Ascending aorta (tissue), 2 donors: ENCODE data around the gene MCTP1. TPM values are rescaled to one million over a fixed set of nuclear protein-coding genes. Genes with fewer than 3 reads are reported as not detected.

Experiments
- DNase-seq, 2 donors: peaks; one replicate each; pipeline ENCODE4 v3.0.0-alpha.2; 2019; ENCODE audit warnings: low spot score in 2 of 2
- H3K27ac ChIP-seq, 2 donors: fragments of 200-600 bp; sonication (generic); one replicate each; pipeline ENCODE4 v1.5.1; 2016 to 2017; ENCODE audit warnings: mild to moderate bottlenecking in 1 of 2
- H3K27me3 ChIP-seq: fragments of 200-600 bp; sonication (generic); one replicate; pipeline ENCODE4 v1.5.1; 2017
- H3K36me3 ChIP-seq, 2 donors: fragments of 200-600 bp; sonication (generic); one replicate each; pipeline ENCODE4 v1.5.1; 2016
- H3K4me1 ChIP-seq, 2 donors: fragments of 200-600 bp; sonication (generic); one replicate each; pipeline ENCODE4 v1.5.1; 2016 to 2017; ENCODE audit warnings: mild to moderate bottlenecking in 1 of 2
- H3K4me3 ChIP-seq, 2 donors: fragments of 200-600 bp; sonication (generic); one replicate each; pipeline ENCODE4 v1.5.1; 2016 to 2017; ENCODE audit warnings: mild to moderate bottlenecking in 1 of 2
- H3K9me3 ChIP-seq, 2 donors: fragments of 200-600 bp; sonication (generic); one replicate each; pipeline ENCODE4 v1.5.1; 2016
- intact Hi-C: fragments of 100-400 bp; cut with DNase I; formaldehyde crosslinking; loops from one replicate; pipeline ENCODE4 v1.15.1; 2023
- total RNA-seq: library from RNA; depleted of rRNA; stranded (reverse); fragments of >200 nt; gene quantifications from one replicate; pipeline ENCODE4 v1.1.0, GENCODE V29; 2016
- TF ChIP-seq, protein P1 (sequence below), 3 experiments: fragments of 200-600 bp in 2 of 3; fragments of 450-650 bp in 1 of 3; sonication (generic) in 2 of 3; IDR thresholded peaks; one replicate each; pipeline ENCODE4 v1.5.1; 2016 to 2019; ENCODE audit warnings: antibody characterized with exemption in 3 of 3, mild to moderate bottlenecking in 1 of 3, moderate library complexity in 1 of 3

MCTP1 gene
- total RNA-seq, 1 donor from 2014 or later = 112 TPM

DNA sequence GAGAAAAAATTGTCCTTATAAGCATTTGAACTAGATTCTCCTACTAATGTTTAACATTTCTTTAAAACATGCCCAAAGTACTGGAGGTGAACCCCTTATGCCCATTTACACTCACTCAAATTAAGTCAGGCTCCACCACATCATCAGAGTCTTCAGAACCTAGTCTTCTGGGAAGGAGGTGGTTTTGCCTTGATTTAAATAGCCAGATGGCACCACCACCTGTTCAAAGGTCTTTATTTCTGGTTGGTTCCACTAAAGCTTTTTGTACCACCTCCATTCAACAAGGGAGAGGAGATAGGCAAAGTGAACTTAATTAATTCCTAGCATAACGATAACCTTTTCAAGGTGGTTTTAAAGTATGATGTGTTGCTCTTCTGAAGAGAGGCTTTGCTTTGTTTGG lies 476.9 kb downstream of the MCTP1 start:
- TF ChIP-seq, protein P1, sequence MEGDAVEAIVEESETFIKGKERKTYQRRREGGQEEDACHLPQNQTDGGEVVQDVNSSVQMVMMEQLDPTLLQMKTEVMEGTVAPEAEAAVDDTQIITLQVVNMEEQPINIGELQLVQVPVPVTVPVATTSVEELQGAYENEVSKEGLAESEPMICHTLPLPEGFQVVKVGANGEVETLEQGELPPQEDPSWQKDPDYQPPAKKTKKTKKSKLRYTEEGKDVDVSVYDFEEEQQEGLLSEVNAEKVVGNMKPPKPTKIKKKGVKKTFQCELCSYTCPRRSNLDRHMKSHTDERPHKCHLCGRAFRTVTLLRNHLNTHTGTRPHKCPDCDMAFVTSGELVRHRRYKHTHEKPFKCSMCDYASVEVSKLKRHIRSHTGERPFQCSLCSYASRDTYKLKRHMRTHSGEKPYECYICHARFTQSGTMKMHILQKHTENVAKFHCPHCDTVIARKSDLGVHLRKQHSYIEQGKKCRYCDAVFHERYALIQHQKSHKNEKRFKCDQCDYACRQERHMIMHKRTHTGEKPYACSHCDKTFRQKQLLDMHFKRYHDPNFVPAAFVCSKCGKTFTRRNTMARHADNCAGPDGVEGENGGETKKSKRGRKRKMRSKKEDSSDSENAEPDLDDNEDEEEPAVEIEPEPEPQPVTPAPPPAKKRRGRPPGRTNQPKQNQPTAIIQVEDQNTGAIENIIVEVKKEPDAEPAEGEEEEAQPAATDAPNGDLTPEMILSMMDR (IDR thresholded peaks at IDR 0.05) = no peak
- Histone ChIP-seq H3K27ac (no peak overlapping the region), H3K9me3 (no peaks in the 10 kb centered on the region), H3K36me3 (no peaks in the 10 kb centered on the region), H3K4me3 (no peak overlapping the region), H3K27me3 (no peaks in the 10 kb centered on the region), H3K4me1 (no peaks in the 10 kb centered on the region)
- DNase-seq = no peak
- intact Hi-C loops = no loop called here

DNA sequence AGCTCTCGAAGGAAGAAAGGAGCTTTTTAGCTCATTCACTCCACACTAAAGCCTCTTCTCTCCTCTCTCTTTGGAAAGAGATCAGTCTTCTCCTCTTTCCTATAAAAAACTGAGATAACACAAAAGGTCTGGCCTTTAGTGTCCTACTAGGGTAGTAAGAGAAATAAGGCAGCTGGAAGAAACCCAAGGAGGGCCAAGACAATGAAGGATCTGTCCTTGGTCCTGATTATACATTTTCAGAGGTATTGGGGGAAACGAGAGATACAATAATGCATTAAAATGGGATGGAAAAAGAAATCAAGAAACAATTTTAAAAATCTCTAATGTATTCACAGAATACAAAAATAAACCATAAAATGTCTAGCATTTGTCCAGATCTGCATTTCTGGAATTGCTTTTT lies 482.4 kb downstream of the MCTP1 start:
- no peak for DNase-seq
- H3K9me3 ChIP-seq = no peaks in the 10 kb centered on the region
- H3K36me3 ChIP-seq = no peaks in the 10 kb centered on the region
- no peak overlapping the region for H3K27ac ChIP-seq
- TF ChIP-seq, protein P1 (IDR thresholded peaks at IDR 0.05) = no peak
- H3K27me3 ChIP-seq = no peaks in the 10 kb centered on the region
- intact Hi-C loops = no loop called here
- no peaks in the 10 kb centered on the region for H3K4me1 ChIP-seq
- H3K4me3 ChIP-seq = no peak overlapping the region

DNA sequence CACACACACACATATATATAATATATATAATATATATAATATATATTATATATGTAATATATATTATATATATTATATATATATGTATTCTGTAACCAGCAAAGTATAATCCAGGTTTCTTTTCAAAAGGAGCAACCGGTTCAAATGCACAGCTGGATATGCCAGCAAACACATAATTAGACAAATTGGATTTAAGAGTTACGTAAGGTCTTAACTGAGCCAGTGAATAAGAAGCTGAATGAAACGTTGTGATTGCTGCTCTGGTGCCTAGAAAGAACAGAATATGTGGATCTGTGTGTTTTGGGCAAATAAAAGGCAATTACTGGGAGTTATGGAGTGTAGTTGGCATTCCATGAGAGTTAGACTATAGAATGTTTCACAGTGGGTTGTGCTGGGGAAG lies 488.3 kb downstream of the MCTP1 start:
- H3K4me1 ChIP-seq = no peaks in the 10 kb centered on the region
- H3K27ac ChIP-seq = no peak overlapping the region
- intact Hi-C loops = no loop called here
- no peak overlapping the region for H3K4me3 ChIP-seq
- H3K36me3 ChIP-seq = no peaks in the 10 kb centered on the region
- no peaks in the 10 kb centered on the region for H3K9me3 ChIP-seq
- DNase-seq = no peak
- no peaks in the 10 kb centered on the region for H3K27me3 ChIP-seq
- TF ChIP-seq, protein P1 (IDR thresholded peaks at IDR 0.05) = no peak

DNA sequence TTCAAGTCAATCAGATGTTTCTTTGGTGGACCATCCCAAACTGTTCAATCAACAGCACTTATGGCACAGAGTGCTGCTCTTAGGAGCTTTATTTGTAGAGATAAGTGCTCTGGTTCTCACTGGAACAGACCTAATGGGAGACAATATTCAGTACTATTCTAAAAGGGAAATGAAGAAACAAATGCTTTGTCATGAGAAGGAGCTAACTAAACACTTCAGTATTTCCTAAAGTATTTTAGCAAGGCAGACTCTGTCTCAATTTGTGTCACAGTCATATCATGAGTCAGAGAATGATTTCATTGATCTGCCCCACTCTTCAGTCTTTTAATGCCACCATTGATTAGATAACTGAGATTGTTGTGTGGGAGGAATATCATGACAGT lies 491.1 kb downstream of the MCTP1 start:
- intact Hi-C loops = no loop called here

DNA sequence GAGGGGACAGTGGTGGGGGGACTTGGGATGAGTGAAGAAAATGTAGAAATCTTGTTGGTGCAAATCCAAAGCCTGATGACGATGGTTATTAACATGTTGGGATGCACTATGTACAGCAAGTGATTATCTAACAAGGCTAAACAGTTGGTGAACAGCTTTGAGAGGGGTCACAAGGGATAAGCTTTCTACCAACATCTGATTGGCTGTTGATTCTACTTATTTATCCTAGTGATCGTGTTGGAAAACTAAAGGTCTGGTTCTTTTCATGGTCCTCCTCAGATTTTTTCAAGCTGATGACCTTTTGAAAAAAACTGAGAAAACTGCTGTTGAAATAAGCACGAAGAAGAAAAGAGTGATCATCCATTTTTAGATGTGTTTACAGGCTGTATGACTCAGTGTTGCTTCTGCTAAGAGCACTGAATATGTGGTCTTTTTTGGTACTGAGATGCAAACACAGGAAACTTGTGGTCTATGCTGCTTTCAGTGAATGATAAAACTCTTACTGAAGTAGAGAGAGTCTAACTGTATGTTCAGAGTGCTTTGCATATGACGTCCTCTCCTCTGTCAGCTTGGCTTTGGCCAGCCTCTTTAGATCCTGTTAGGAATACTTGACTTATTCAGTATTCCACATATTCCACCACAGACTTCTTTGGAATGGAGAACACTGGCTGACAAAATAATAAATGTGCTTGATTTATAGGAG lies 491.6 kb downstream of the MCTP1 start:
- Histone ChIP-seq H3K9me3 (no peaks in the 10 kb centered on the region), H3K27ac (no peak overlapping the region), H3K4me3 (no peak overlapping the region), H3K36me3 (no peaks in the 10 kb centered on the region), H3K4me1 (no peaks in the 10 kb centered on the region), H3K27me3 (no peaks in the 10 kb centered on the region)
- DNase-seq = no peak
- TF ChIP-seq, protein P1 (IDR thresholded peaks at IDR 0.05) = no peak
- intact Hi-C loops = no loop called here

More for the DNA sequence above, 491.1 kb downstream of the MCTP1 start:
- H3K27me3 ChIP-seq = no peaks in the 10 kb centered on the region
- no peaks in the 10 kb centered on the region for H3K36me3 ChIP-seq
- H3K4me3 ChIP-seq = no peak overlapping the region
- no peaks in the 10 kb centered on the region for H3K9me3 ChIP-seq
- TF ChIP-seq, protein P1 (IDR thresholded peaks at IDR 0.05) = no peak
- no peaks in the 10 kb centered on the region for H3K4me1 ChIP-seq
- H3K27ac ChIP-seq = no peak overlapping the region
- no peak for DNase-seq

DNA sequence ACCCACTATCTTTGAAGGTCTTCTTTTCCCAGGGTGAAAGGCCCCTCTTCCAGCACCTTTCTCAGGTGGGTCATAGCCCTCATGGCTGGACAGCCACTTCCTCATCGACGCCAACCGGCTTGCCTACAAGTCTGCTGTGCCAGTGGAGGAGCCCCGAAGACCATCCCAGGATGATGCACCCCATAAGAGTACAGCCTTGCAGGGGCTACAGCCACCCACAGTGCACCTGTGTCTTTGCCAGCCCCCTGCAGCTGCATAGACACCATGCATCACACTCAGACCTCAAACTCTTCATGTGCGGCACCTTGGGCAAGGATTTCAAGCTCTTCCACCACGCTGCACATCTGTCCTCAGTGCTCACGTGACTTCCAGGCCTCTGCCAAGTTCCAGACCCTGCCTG lies 493.1 kb downstream of the MCTP1 start:
- intact Hi-C loops = no loop called here
- Histone ChIP-seq H3K36me3 (no peaks in the 10 kb centered on the region), H3K27ac (no peak overlapping the region), H3K27me3 (no peaks in the 10 kb centered on the region), H3K9me3 (no peaks in the 10 kb centered on the region), H3K4me1 (no peaks in the 10 kb centered on the region), H3K4me3 (no peak overlapping the region)
- TF ChIP-seq, protein P1 (IDR thresholded peaks at IDR 0.05) = no peak
- DNase-seq = no peak
